NCI-H524 treated with DMSO at 0.1 percent for 48 hours (cell line): ENCODE data around the gene COX6A2.
"Not testable (repeated sequence)": the region's sequence is repeated elsewhere in the genome, so short reads cannot be mapped to it uniquely, and the experiment has no call there.

Experiments used
- DNase-seq: peaks from one replicate; lab custom pipeline; 2025; lab: John Stamatoyannopoulos, UW

COX6A2 gene

DNA sequence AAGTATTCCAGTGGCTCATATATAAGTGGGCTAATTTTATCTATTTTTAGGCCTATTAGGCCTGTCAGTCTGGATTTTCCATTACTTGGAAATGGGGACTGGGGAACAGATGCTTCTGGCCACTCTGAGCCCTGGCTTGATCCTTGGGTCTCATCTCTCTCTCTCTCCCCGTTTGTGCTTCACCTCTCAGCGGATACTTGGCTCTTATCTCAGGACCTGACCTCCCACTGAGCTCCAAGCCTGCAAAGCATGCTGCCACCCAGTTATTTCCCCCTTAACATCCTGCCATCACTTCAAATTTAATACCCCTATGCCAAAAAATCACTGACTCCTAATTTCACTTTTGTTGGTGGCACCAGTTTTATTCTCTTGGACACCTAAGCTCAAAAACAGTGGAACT lies 10.3 kb upstream of the COX6A2 start:
- no peak for DNase-seq

DNA sequence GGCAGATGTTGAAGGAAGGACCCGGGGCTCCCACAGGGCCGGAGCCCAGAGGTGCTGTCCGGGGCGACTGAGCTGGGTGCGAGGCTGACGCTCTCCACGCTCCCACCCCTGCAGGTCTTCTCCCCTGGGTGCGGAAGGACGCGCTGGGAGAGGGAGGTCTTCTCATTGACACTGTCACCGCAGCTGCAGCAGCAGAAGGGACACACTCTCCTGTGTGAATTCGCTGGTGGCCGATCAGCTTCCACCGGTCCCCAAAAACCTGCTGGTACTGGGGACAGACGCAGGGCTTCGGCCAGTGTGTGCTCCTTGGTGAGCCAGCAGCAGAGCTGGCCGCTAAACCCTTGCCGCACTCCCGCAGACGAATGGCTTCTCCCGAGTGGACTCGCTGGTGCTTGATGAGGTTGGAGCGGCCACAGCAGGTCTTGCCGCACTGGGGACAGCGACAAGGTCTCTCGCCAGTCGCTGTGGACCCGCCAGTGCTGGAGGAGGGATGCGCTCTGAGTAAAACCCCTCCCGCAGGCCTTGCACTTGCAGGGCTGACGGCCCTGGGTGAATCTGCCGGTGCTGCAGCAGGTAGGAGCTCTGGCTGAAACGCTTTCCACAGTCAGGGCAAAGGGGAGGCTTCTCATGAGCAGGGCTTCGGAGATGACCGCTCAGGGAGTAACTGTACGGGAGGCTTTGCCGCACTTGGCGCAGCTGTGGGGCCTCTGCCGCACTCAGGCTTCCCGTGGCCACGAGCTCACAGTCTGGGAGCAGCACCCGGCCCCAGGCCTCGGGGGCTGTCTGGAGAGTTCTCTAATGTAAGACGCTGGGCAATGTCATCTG lies 8.3 kb upstream of the COX6A2 start:
- no peak for DNase-seq

DNA sequence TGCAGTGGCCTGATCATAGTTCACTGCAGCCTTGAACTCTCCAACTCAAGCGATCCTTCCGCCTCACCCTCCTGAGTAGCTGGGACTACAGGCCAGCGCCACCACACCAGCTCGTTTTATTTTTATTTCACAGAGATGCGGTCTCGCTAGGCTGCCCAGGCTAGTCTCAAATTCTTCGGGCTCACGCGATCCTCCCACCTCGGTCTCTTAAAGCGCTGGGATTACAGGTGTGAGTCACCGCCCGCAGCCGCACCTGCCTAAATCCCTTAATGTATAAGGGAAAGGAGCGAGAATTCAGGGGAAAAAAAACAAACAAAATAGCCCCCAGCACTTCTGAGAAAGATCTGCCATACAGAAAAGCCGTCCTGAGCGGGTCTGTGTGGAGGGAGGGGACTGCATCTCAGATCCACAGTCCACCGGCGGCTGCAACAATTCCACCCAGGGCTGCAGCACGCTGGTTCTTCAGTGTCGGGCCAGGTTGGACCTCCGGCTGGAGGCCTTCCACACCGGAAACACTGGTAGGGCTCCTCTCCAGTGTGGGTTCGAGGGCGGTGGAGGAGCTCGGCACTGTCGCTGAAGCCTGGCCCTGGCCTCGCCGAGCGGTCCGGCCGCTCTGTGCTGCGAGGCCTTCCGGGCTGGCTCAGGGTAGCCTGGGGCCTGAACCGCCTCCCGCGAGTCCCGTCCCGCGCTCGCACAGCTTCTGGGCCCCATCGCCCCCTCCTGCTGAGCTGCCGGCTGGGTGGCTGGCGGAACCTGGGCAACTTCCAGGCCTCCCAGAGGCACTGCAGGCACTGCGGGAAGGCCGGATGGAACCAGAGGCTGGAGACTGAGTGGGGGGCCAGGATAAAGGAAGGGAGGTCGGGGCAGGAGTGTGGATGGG lies 7.4 kb upstream of the COX6A2 start:
- no peak for DNase-seq

DNA sequence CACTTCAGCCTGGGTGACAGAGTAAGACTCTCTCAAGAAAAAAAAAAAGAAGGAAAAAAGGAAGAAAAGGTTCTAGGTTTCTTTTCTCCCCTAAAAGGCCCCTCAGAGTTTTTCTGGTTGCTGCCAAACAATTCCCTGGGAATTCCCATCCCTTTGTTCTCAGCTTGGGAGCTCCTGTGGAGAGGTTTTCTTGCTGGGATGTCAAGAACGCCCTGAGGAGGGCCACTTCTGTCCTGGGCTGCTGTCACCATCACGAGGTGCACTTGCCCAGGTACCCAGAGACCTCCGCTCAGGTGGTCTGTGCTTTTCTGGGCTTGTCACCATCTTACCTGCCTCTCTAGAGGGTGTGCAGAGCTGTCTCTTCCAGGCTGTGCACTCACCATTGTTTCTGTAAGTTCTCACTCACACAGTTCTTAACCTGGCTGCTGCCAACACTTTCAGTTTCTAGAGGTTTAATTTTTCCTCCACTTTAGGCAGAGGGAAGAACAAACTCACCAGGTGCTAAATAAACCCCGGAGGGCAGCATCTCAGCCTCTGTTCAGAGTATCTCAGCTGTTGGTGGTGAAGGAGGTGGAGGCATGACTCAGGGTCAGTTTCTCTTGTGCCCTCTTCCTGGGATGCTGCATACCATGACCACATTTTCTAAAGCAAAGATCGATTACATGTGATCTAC lies 2.4 kb upstream of the COX6A2 start:
- no peak for DNase-seq

DNA sequence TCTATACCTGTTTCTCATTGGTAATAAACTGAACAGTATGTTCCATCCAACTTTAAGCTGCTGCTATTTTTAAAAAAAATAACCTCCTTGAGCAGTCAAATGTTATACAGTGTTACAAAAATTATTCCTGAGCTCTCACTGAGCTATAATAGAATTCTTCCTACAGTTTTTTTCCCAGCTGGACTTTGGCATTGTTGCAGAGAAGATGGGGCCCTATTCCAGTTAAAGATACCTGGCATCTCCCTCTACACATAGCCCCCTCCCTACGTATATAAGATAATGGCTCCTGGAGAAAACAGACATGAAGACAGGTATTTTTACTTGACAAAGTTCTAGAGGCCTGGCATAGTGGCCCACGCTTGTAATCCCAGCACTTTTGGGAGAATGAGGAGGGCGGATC lies 1.6 kb upstream of the COX6A2 start:
- no peak for DNase-seq

DNA sequence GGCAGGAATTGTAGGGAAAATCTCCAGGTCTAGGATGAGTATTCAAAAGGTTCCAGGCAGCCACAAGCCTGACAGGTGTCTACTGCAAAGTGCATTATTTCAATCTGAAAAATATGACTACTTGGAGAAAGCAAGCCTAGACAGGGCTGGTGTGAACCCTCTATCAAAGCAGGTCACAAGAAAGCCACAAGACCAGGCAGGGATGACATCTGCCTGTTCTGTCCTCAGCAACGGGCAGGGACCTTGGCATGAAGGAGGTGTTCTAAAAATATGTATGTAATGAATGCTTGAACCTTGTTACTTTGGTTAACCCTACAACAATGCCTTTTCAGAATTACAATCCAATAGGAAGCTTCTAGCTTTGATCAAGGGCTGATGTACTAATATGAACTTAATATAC lies 1.2 kb upstream of the COX6A2 start:
- DNase-seq = no peak

DNA sequence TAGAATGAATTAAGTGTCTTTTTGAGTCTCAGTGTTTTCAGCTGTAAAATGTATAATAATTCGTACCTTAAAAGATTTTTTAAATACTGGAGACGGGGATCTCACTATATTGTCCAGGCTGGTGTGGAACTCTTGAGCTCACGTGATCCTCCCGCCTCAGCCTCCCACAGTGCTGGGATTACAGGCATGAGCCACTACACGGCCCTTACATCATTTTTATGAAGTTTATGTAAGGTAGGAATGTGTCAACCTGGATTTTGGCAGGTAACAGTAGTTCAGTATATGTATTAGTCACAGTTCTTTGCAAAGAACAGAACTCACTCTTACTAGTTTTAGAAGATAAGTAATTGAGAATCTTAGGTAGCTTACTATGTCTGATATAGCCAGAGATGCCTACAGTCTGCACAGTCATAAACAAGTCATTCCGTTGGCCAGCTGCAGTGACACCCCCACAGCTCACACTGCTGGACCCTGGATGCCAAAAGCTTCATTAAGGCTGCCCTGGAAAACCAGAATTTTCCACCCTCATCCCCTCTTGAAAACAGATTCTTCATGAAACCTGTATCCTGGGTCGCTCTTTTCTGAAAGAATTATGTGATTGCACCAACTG lies 583 bp upstream of the COX6A2 start:
- no peak for DNase-seq

DNA sequence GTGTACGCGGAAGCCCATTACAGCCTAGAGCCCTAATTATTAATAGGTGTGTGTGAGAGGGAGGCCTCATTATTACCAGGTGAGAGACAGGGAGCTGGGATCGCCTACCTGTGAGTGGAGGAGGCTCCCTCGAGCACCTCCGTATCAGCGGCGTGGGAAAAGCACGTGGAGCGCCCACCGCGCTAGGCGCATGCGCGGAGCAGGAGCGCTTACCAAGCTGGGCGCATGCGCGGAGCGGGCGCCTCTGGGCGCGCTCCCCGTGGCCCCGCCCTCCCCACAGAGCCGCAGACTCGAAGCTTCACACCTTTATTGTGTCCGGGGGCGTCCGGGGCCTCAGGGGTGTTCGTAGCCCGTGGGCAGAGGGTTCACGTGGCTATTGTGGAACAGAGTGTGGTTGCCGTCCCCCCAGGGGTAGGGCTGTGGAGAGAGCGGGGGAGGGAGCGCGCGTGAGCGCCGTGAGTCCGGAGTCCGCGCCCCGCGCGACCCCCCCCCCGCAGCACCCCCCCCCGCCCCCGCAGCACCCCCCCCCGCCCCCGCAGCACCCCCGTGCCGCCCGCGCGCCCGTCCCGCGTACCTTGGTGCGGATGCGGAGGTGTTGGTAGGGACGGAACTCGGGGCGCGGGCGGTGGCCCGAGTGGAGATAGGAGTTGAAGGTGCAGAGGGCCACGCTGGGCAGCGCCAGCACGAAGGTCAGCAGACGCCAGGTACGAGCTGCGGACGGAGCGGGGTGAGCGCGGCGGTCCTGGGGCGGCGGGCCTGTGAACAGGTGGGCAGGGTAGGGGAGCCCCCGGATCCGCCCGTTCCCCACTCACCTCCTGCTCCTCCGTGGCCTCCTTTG lies 500 bp downstream of the COX6A2 start:
- no peak for DNase-seq

DNA sequence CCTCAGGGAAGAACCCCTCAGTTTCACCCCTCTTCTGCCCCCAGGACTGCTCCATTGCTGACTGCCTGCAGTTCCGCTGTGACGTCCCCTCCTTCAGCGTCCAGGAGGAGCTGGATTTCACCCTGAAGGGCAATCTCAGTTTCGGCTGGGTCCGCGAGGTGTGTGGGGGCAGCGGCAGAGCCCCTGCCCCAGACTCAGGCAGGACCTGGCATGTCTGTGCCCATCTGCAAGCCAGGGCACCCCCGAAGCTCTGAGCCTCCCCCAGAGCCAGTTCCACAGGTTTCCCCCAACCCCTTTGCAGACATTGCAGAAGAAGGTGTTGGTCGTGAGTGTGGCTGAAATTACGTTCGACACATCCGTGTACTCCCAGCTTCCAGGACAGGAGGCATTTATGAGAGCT lies 4.4 kb downstream of the COX6A2 start:
- no peak for DNase-seq

DNA sequence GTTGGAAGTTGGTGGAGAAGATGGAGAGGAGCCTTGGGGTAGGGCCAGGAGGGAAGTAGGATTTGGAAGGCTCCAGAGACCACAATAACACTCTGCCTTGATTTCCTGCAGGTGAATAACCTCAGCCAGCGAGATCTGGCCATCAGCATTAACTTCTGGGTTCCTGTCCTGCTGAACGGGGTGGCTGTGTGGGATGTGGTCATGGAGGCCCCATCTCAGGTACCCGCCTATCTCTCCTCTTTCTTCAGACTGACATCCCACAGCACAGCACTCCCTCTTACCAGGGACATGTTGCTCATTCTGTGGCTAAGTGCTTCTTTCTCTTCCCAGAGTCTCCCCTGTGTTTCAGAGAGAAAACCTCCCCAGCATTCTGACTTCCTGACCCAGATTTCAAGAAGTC lies 4.9 kb downstream of the COX6A2 start:
- DNase-seq = no peak

DNA sequence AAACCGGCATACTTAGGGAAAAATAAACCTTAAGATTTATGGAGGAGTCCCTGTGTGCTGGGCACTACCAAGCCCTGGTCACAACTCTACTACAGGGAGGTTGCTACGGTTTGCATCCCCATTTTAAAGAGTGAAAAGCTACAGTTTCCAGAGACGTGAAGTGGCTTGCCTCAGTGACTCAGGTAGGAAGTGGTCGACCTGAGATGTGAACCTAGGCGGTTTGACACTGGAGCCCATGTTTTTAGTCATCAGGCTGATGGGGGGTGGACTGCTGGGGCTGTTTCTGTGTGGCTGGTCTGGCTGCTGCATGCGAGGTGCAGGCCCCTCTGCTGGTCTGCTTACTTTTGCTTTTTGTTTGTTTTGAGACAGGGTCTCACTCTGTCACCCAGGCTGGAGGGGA lies 6.6 kb downstream of the COX6A2 start:
- DNase-seq = no peak

DNA sequence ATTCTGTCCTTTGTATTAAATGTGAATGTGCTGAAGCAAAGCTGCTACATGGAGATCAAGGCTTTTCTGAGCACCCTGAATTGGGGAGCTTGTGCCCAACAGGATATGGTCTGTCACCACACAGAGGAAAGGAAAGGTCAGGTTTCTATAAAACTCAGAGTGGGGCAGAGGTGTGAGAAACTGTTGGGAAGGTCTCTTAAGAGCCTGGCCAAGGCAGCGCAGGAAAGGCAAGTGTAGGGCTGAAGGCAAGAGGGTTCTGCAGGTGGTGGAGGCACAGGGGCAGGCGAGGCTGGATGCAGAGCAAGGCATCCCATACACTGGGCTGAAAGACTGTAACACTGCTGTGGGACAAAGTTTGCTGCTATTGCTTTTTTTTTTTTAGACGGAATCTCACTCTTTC lies 8.1 kb downstream of the COX6A2 start:
- DNase-seq = no peak

DNA sequence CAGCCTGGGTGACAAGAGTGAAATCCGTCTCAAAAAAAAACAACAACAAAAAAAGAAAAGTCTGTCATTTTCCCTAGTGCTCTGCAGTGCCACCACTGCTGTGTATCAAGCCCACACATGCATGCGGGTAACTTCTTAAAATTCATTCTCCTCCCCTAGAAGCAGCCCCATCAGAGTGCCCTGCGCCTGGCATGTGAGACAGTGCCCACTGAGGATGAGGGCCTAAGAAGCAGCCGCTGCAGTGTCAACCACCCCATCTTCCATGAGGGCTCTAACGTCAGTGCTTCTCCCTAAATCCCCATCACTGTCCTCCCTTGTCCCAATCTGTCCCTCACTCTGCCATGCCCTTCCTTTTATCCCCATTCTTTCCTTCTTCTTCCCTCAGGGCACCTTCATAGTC lies 10.2 kb downstream of the COX6A2 start:
- DNase-seq = no peak

DNA sequence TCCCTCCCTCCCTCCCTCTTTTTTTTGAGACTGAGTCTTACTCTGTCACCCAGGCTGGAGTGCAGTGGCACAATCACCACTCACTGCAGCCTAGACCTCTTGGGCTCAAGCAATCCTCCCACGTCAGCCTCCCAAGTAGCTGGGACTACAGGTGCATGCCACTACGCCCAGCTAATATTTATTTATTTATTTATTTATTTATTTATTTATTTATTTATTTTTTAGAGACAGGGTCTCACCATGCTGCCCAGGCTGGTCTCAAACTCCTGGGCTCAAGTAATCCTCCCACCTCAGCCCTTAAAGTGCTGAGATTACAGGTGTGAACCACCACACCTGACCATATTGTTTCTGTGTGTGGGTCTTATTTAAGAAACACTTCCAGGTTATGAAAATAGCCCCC lies 11.1 kb downstream of the COX6A2 start:
- not testable (repeated sequence) for DNase-seq

DNA sequence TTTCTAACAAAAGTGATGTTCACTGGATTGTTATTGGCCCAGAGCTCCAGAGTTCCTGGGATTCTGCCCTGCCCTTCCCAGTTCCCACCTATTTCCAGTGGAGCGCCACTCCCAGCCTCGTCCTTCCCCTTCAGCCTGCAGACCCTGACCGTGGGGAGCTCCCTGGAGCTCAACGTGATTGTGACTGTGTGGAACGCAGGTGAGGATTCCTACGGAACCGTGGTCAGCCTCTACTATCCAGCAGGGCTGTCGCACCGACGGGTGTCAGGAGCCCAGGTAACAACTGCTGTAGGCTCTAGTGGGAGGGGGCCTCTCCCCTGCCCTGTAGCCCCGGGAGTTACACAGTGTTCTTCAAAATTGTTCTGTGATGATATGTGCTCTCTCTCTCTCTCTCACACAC lies 11.8 kb downstream of the COX6A2 start:
- DNase-seq = no peak

DNA sequence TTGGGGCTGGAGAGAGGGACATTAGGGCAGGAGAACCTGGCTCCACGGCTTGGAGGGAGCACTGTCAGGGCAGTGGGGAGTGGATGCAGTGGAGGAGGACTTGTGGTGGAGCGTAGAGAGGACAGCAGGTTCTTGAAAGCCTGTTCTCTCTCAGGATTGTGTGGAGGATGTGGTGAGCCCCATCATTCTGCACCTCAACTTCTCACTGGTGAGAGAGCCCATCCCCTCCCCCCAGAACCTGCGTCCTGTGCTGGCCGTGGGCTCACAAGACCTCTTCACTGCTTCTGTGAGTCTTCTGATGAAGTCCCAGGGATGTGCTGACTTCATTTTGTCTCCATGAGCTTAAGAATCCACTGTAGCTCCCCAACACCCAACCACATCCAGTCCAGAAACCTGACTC lies 13.5 kb downstream of the COX6A2 start:
- no peak for DNase-seq

DNA sequence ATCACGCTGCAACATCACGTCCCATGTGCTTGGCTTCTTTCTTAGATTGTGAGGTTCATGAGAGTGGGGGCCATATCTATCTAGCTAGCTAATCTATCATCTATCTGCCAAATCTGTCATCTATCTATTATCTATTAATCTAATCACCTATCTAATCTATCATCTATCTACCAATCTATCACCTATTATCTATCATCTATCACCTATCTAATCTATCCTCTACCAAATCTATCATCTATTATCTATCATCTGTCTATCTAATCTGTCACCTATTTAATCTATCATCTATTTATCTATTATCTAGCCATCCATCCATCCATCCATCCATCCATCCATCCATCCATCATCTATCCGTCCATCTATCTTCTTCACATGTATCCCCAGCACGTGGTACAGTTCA lies 14.2 kb downstream of the COX6A2 start:
- DNase-seq = no peak

DNA sequence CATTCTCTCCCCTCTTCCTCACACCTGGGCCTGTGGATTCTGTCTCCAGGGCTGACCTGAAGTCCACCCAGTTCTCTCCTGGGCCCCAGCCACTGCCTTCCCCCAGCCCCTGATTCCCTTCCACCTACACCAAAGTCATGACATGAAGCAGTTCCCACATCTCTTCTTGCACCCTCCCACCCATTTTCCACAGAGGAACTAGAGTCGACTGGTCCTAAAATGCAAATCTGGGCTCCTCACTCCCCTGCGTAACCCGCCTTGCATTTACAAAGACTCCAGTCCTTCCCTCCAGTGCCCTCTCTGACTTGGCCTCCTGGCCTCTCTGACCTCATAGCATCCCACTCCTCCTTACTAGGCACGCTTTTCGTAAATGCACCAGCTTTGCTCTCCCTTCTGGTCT lies 14.8 kb downstream of the COX6A2 start:
- DNase-seq = no peak

DNA sequence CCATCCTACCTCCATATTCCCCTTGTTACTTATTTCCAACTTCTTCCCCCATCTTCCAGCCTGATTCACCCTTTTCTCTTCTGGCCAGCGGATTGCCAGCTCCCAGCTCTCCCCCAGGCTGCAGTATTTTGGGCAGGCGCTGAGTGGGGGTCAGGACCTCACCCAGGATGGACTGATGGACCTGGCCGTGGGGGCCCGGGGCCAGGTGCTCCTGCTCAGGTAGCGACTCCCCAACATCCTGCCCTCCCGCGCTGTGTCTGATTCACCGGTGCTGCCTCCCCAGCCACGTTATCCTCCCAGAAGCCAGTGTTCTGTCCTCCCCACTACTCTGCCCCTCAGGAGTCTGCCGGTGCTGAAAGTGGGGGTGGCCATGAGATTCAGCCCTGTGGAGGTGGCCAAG lies 15.4 kb downstream of the COX6A2 start:
- no peak for DNase-seq

DNA sequence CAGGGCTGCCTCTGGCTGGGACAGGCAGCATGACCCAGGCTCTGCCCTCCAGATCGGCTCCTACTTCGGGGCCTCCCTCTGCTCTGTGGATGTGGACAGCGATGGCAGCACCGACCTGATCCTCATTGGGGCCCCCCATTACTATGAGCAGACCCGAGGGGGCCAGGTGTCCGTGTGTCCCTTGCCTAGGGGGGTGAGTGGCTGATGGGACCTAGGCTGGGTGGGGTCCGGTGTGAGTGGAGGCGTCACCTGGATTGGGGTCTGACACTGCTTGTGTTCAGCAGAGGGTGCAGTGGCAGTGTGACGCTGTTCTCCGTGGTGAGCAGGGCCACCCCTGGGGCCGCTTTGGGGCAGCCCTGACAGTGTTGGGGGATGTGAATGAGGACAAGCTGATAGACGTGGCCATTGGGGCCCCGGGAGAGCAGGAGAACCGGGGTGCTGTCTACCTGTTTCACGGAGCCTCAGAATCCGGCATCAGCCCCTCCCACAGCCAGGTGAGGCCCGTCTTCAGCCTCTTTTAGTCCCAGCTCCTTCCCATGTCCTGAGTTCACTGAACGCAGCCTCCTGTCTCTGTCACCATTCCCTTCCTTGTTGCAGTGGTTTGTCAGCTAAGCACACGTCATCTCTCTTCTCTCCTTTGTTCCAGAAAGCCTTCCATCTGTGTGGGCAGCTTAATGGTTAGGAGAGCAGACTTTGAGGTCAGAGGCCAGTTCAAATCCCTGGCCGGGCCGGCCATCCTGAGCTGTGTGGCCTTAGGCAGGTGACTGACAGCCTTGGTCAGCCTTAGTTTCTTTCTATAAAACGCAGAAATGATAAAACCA lies 16.9 kb downstream of the COX6A2 start:
- DNase-seq = no peak

DNA sequence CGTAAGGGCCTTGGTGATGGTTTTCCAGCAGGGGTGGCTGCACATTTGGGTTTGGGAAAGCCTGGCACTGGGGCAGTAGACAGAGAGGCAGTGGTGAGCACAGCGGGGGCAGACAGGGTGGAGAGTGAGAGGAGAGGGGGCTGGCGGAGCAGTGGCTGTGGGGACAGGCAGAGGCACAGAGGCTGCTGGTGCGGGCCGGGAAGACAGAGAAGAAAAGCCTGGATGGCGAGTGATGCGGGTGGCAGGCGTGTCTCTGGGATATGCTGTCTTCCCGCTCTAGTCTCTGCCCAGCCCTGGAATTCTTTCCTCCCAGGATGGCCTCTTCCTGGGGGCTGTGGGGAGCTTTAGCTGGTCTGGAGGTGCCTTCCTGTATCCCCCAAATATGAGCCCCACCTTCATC lies 18.1 kb downstream of the COX6A2 start:
- DNase-seq = no peak
